ENCODE results near the gene MAGEA4.

The MAGEA4 gene

DNA sequence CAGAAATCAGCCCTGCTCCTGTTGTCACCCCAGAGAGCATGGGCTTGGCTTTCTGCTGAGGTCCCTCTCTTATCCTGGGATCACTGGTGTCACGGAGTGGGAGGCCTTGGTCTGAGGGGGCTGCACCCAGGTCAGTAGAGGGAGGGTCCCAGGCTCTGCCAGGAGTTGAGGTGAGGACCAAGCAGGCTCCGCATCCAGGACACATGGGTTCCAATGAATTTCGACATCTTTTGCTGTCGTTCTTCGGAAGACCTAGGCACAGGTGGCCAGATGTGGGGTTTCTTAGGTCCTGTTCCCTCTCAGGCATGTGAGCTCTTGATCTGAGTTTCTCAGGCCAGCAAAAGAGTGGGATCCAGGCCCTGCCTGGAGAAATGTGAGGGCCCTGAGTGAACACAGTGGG, 10.0 kb downstream of the MAGEA4 start:
- DNase-seq (ENCODE audit: extremely low read depth in 1 of 2, low read depth in 1 of 2), result no peak

DNA sequence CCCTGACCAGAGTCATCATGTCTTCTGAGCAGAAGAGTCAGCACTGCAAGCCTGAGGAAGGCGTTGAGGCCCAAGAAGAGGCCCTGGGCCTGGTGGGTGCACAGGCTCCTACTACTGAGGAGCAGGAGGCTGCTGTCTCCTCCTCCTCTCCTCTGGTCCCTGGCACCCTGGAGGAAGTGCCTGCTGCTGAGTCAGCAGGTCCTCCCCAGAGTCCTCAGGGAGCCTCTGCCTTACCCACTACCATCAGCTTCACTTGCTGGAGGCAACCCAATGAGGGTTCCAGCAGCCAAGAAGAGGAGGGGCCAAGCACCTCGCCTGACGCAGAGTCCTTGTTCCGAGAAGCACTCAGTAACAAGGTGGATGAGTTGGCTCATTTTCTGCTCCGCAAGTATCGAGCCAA, 11.0 kb downstream of the MAGEA4 start:
- DNase-seq (ENCODE audit: extremely low read depth in 1 of 2, low read depth in 1 of 2), result no peak

DNA sequence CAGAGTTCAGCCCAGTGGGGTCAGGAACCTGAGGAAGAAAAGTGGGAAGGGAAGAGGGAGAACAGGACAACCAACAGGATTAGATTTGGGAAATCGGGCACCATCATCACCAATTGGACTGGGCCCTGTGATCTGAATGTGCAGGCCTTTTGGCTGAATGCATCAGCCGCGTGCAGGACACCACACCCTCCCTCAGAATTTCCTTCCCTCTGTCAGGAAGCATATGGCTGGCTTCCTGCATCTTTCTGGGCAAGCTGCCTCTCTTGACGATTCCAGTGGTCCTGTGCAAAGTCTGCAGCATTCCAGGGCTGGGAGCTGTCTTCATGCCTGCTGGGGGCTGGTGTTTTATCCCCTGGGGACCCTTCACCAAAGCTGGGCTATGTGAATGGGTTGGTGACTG, 16.4 kb downstream of the MAGEA4 start:
- no peak for DNase-seq (ENCODE audit: extremely low read depth in 1 of 2, low read depth in 1 of 2)

DNA sequence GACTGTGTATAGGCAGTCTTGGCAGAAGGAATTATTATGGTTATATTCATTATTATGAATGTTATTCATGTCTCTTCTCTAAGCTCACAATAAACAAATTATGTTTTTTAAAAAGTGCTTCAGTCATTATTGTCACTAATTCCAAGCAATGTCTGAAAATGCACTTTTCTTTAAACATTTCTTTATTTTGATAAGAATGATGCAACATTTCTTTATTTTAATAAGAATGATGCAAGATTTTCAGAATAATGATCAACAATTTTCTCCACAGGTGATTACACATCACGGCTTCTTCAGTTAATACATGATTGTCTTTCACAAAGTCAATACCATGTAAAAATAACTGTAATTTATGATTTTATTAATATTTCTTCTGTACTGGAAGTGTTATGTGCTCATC, 22.7 kb downstream of the MAGEA4 start:
- no peak for DNase-seq (ENCODE audit: extremely low read depth in 1 of 2, low read depth in 1 of 2)

DNA sequence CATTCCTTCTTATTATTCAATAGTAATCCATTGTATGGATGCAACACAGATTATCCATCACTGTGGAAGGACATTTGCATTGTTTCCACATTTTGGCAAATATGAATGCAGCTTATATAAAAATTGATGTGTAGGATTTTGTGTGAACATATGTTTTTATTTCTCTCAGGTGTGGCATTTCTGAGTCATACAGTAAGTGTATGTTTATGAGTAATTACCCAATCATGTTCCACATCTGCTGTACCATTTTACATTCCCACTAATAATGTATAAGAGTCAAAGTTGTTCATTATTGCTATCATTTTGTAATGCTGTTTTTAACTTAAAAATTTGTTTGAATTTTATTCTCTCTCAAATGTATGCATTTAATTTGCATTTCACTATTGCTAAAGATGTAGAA, 25.5 kb downstream of the MAGEA4 start:
- DNase-seq (ENCODE audit: extremely low read depth in 1 of 2, low read depth in 1 of 2), result no peak

DNA sequence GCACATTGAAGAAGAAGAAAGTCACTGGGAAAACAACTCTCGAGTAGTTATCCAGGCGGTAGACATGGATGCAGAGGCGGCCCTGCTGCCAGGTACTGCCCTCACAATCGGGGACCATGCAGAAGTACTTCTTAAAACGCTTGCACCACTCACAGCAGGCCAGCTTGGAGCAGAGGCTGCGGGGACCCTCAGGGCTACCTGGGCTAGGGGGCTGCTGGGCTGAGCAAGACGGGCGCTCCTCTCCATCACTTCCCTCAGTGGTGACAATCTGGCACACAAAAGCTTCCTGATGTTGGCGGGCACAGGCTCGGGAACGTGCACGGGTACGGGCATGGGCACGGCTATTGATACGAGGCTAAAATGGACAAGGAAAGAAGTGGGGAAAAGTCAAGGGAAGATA, 42.0 kb downstream of the MAGEA4 start:
- DNase-seq (ENCODE audit: extremely low read depth in 1 of 2, low read depth in 1 of 2), result no peak

DNA sequence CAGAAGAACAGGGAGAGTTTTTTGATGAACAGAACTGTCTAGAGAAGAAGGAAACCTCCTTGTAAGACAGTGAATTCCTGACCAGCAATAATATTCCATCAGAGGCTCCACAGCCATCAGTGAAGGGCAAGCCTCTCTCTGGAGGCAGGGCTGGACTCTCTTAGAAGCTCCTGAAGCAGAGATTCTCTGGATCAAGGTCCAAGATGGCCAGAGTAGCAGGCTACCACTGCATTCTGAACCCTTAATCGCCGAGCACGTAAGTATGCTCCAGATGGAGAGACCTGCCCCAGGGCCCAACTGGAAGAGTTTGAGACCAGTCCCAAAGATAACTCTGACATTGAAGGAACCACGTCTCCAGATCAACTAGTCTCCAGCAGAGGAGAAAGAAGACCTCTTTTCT, 45.4 kb downstream of the MAGEA4 start:
- DNase-seq (ENCODE audit: extremely low read depth in 1 of 2, low read depth in 1 of 2), result no peak

DNA sequence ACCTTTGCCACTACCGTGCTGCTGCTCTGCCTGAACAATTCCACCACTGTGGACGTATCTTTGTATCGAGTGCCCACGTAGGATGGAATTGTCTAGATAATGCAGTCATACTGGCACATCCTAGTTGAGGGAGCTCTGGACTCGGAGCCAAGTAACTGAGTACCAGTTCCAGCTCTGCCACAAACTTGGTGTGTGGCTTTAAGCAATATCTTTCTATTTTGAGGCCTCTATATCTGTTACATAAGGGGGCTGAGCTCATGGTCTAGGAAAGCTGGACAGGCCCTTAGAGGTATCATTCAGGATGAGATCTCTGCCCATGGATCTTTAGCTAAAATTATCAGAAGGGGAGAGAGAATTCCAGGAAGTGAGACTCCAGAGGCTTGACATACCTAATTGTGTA, 49.3 kb downstream of the MAGEA4 start:
- DNase-seq (ENCODE audit: extremely low read depth in 1 of 2, low read depth in 1 of 2), result no peak

DNA sequence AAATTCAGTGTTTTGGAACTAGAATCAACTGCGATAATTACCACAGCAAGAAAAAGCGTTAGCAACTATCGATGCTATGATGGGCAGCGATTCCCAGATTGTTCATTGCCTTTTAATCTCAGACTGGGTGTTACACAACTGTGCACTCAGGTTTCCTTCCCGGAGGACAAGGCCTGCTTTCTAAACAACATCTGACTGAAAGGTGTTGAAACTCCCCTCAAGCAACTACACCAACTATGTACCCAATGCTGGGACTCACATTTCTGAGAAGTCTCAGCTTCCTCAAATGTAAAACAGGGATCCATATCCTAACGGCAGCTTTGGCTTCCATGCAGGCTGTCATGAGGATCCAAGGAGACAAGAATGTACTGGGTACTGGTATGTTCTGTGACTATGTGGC, 53.5 kb downstream of the MAGEA4 start:
- DNase-seq (ENCODE audit: extremely low read depth in 1 of 2, low read depth in 1 of 2), result no peak

DNA sequence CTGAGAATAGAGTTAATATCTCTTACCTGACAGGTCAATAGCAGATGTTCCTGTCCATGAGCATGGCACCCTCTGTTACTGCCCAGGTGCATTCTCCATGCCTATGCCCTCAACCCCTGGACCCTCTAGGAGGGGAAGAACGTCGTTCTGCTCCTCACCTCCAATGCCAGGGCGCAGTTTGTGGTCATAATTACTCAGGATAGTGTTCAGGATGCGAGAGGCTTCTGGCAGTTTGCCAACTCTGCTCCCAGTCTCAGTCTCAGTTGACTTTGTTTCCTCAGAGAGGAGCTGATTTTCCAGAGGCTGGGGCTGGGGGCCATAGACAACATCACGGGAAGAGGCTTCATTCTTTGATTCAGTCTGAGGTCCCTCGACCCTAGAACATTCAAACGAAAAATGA, 57.3 kb downstream of the MAGEA4 start:
- DNase-seq (ENCODE audit: extremely low read depth in 1 of 2, low read depth in 1 of 2), result no peak

DNA sequence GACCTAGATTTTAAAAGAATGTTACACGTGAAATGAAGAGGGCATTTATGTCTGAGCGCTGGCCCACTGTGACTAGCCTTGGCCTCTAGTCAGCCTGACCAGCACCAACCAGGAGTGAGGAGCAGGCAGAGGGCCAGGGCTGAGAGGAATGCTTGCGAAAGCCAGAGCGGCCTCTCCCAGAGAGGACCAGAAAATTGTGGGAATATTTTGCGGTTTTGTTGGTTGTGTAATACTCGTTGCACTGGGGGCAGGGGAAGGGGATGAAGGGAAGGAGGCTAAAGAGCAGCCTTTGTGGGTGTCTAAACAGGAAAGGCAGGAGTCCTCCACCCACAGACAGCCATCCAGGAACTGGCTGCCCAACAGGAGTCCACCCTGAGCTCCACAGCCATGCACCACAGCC, 58.0 kb downstream of the MAGEA4 start:
- DNase-seq (ENCODE audit: extremely low read depth in 1 of 2, low read depth in 1 of 2), result no peak

DNA sequence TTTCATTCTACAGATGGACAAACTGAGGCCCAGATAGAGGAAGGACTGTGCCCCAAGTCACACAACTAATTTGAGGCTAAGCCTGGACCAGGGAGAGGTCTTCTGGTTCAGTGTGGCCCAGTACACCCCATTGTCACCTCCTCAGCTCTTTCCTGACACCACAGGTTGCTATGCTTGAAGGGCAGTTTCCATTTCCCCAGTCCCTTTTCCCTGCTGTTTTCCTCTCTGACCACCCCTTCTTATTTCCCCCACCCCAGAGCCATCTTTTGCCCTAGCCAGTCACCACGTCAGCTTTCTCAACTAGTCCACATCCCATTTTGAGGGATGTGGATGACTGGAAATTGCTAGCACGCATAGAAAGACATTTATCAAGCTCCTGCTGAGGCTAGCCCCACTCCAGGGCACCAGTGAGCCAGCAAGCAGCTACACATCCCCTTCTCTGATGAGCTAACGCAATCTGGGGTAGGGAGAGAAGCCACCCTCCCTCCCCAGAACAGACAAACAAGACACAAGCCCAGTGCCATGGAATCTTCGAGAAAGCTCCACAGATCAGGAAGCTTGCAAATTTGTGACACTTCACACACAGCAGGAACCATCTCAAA, 60.5 kb downstream of the MAGEA4 start:
- DNase-seq (ENCODE audit: extremely low read depth in 1 of 2, low read depth in 1 of 2), result no peak

DNA sequence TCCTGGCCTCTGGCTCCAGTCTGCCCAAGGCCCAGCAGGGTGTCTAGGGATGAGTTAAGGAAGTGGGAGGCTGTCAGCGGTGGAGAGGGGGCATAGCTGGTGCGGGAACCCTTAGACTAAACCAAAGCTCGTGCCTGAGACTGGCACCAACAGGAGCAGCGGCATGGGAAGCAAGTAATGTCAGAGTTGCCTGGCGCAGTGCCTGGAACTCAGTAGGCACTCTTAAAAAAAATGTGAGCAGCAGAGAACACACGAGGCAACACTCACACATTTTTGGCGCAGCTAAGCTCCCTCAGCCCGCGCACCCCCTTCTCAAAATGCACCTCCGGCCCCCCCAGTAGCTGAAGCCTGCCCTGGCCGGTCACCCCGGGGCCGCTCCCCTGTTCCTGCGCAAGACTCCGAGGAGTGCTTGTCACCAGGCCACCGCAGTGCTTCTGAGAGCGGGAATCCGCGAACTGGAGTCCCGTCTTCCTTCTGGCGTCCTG, 61.2 kb downstream of the MAGEA4 start:
- no peak for DNase-seq (ENCODE audit: extremely low read depth in 1 of 2, low read depth in 1 of 2)
